Endometrium (tissue), 2 donors: ENCODE results near the gene HHAT.

ENCODE experiments used
- FAIRE-seq: peaks from 2 replicates; lab custom pipeline; 2012; peaks lifted over from hg19 to GRCh38; lab: Jason Lieb, UNC
- donor health status: control.
- donor health status: control.

Gene HHAT

DNA sequence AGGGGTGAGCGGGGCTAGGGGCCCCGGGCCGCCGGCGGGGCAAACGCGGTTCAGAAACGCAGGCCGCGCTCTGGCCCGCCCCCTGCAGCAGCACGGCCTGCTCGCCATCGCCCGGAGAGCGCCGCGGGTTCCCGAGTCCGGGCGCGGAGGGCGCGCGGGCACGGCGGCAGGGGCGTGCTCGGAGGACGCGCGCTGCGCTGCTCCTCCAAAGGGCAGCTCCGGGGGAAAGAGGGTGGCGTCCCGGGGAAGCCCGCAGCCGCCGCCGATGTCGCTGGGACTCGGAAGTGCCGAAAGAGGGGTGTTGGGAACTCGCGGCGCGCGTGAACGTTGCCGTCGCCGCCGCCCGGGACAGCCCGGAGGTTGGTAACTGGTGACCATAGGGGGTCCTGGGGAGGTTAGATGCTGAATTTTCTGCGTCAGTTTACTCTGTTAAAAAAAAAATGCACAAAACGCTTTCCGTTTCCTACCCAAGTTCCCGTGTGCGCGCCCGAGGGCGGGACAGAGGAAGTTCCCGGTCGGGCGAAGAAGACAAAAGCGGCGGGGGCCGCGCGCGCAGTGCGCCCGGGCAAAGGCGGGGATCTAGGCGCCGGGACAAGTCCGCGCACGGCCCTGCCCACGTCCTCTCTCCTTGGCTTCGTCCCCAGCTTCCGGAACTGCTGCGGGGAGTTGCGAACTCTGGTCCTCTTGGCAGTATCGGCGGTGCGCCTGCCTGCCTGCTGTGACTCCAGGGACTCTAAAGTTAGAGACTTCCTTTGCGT is at the start of gene HHAT:
HHAT (plus strand) TSS at position 157 of the 758 bp plus-strand sequence. CDS start 20,074 bp downstream, outside the sequence.
- no peak for FAIRE-seq

DNA sequence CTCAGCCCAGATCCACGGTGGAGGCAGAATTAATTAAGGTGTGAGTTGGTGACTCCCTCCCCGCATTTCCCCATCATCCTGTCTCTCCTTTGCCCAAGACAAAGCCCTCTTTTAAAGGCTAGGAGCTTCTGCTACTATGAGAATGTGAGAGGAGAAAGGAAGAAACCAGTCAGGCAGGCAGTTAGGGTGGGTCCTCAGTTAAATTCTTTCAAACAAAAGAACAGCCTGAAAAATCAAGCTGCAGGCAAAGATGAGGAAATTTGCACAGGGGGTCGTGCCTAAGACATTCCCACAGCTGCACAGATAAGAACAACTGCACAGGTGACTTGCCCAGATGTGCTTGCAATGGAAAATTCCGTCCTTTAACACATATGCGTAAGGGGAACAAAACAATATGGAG is 48.5 kb upstream of the HHAT start:
- FAIRE-seq = no peak

DNA sequence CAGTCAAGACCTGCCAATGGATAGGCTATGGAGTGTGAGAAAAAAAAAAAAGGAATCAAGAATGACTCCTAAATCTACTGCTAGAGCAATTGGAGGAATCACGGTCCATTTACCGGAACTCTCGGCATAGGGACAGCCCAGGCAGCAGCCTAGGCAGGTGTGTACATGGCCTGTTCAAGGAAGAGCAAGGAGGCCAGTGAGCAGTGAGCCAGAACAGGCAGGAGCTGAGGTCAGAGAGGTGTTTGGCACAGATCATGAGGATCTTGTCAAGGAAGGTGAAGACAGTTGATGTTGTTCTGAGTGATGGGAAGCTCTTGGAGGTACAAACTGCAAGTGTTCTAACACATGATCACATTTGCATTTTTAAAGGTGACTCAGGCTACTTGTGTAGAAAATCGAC is 40.6 kb upstream of the HHAT start:
- FAIRE-seq = no peak

- no peak for FAIRE-seq
Observed at GRCh38 chr1:210289248-210289647, 39.5 kb upstream of the HHAT start.

DNA sequence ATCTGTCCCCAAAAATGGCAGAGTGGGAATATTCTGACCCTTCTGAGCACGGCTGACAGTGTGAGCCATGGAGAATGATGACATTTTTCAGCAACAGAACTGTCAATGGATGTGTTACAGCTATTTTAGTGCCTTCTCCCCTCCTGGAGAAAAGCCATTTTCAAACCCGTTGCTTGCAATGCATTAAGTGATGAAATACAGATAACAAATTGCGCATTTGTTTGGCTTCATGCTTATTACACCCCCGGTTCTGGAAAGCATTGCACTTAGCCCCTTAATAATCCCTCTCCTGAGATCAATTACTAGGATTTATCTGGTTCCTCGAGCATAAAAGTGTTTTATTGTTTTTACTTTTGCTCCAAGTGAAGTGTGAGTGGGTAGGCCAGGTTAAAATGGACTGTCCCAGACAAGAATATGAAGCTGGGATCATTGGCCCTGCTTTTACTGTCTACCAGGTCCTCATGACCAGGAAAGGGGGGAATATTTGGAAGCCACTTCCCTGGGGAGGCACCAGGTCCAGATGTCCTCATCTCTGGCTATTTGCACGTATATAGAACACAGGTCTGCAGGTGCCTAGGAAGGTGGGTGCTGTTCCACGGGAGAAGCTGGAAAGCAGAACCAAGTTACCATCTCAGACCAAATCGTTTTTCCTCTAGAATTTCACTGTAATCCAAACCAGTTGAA is 37.5 kb upstream of the HHAT start:
- peak; percentile 76 for FAIRE-seq

DNA sequence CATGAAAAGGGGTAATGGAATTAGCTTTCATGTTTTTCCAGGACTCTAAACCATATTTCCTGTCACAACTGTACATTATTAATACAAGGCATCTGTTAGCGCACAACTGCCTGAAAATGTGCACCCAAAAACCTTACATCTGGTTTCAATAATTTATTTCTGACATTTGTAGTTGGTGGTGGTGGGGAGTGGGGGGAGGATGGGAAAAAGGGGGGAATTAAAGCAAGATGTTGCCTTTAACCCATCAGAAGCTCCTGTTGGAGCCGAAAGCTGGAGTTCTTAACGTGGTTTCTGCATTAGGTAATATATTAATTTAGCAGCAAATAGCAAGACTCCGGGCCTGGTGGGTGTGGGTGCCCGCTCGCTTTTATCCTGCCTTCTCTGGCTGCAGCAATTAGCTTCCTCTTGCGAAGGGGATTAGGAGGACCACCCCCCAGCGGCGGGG is 36.9 kb upstream of the HHAT start:
- peak; percentile 63 for FAIRE-seq

GRCh38 chr1:210292231-210292871 is 36.4 kb upstream of the HHAT start:
- FAIRE-seq = no peak

DNA sequence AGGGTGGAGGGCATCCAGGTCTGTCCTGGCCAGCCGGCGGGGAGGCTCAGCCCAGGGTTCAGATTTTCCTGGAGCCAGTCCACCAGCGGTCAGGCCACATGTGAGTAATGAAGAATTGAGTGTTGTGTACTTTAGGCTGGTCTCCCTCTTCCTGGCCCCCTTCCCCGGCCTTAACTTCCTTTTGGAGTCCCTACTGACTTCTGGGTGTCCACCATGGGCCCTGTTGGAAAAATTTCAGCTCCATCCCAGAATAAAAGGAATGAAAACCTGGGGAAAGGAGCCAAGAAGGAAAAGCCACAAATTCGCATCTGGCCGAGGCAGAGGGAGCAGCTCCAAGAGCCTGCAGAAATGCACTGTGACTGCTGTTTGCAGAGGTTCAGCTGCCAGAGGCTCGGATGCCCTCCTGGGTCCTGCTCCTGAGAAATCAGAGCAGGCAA is 35.5 kb upstream of the HHAT start:
- FAIRE-seq = peak; percentile 50

GRCh38 chr1:210294999-210295745 is 33.5 kb upstream of the HHAT start:
- peak; percentile 26 for FAIRE-seq

DNA sequence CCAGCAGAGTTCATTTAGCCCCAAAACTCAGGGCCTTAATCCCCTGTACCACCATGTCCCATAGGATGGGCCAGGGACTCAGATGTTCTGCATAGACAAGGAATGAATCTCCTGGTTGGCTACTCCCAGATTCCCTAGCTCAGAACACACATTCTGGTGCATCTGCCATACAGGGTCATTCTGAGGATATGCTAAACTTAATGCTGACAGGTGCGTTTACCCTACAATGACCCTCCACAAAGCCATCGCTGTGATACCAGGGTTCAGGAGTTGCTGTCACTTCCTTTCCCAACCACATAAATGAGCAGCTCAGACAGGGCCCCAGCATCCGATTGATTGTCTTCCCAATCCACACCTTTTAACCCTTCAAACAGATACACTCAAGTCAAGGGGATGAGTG is 32.0 kb upstream of the HHAT start:
- FAIRE-seq = no peak

DNA sequence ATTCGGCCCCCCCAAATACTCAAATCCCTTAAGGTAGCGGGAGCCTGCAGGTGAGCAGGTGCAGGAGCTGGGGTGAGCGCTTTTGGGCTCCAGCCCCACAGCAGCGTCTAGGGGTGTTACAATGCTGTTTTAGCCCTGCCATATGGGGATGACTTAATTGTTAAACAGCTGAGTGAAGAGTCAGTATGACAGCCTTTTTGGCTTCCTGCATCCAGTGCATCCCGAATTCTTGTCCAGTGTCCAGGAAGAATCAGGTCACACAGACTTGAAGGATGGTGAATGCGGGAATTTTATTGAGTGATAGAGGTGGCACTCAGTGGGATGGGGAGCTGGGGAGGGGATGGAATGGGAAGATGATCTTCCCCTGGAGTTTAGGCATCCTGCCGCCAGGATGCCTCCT is 30.4 kb upstream of the HHAT start:
- FAIRE-seq = no peak

DNA sequence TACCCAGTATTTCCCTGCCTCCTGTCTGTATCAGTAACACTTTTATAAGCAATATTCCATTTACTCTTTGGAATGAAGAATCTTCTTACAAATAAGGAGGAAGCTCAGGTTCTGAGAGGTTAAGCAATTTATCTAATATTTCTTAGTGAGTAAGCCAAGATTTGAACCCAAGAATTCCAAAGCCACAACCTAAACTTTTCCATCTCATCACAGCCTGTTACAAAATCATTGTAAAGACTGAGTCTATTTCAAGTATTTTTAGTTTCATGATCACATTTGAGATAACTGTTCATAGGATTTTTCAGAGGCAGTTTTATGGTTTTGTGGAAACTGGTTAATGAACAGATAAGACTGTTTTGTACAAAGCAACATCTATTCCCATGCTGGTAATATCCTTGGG is 29.8 kb upstream of the HHAT start:
- no peak for FAIRE-seq

DNA sequence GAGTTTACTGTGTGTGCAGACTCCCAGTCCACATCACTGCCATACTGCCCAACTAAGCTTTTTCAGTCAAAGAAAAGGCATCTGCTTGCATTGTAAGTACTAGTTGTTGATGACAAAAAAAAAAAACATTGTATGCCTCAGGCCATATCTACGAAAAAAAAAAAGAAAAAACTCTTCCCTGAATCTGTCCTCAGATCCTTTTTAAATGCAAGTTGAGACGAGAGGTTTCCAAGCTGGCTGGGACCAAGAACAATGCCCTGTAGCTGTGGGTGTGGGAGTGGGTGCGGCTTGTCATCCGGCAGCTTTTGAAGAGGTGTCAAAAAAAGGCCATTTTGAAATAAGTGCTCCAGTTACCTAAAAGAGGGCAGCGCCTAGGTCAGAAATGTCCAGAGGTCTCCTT is 29.2 kb upstream of the HHAT start:
- FAIRE-seq = no peak

GRCh38 chr1:210300923-210301614 is 27.6 kb upstream of the HHAT start:
- no peak for FAIRE-seq

DNA sequence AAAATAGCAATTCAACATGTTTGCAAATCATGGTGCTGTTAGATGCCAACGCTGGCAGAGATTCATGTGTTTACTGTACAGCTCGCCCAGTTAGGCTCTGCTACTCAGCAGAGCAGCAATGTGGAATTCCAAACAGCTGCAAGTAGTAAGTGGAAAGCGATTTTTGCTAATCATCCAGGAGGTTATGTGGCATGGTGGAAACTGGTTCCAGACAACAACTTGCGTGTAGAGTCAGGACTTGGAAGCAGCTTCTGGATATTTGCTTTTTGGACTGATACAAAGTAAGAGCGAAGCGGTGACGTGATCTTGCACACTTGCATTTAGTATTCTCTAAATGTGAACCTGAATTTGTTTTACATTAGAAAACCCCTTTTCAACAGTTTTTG is 27.1 kb upstream of the HHAT start:
- FAIRE-seq = no peak

DNA sequence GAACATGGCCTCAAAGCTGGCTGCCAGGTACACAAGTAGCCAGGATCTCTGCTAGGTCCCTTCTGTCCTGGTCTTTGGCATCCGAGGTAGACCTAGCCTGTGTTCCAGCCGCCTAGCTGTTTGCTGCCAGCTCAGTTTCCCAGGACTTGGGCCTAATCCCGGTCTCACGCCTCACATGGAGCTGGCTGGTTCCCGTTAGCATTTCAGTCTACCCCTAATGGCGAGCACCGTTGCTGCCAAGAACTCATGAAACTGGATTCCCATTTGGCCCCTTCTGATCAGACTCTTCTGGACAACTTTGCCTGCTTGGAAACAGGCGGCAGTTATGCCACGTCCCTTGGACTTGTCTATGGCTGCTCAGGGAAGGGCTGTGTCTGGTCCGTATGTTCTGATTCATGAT is 26.2 kb upstream of the HHAT start:
- FAIRE-seq = no peak

DNA sequence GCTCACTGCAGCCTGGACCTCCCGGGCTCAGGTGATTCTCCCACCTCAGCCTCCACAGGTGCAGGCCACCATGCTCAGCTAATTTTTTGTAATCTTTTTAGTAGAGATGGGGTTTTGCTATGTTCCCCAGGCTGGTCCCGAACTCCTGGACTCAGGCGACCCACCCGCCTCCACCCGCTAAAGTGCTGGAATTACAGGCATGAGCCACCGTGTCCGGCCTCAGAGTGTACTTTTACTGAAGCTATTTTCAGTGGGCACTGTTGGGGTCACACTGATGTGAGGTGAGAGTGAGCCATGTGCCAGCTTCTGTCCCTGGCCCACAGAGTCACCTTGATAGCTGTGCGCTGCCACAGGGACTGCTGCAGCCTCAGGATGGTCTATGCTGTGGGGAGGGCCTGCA is 25.3 kb upstream of the HHAT start:
- FAIRE-seq = no peak

- no peak for FAIRE-seq
Observed at GRCh38 chr1:210310562-210311153, 18.0 kb upstream of the HHAT start.

- FAIRE-seq = no peak
Observed at GRCh38 chr1:210311726-210312493, 16.8 kb upstream of the HHAT start.

DNA sequence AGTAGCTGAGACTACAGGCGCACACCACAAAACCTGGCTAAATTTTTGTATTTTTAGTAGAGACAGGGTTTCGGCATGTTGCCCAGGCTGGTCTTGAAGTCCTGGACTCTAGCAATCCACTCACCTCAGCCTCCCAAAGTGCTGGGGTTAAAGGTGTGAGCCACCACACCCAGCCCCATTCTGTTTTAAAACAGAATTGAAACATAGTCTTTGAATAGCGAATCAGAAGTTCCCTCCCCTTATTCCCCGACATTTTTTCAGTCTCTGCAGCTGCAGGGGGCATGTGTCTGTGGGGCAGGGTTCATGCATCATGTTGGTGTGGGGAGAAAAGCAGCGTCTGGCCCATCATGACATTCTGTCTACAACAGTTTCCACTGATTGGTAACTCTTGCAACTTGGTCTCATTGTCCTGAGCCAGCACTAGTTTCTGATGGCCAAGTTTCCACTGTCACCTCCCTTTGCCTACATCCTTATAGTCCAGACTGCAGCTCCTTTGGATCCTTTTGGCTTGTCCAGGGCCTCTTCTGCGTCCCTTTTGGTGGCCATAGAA is 15.6 kb upstream of the HHAT start:
- no peak for FAIRE-seq
